ENCODE results near the gene SYT12.

Gene SYT12

DNA sequence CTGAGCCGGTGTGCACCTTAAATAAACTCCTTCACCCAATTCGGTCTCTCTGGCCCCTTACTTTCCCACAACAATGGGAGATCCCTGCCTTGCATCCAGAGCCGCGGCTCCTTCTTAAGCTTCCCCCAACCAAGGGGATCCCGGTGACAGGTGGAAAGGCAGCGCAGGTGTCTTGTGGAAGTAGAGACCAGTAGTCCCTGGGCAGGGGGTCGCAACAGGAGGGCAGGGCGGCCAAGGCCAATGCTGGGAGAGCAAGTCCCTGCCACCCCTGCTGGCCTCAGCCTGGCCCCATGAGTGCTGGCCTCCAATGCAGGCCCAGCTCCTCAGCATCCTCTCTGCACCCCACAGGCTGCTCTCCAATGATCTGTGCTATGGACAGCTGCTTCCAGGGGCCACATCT, 7.9 kb upstream of the SYT12 start:
- TF ChIP-seq, protein P1, sequence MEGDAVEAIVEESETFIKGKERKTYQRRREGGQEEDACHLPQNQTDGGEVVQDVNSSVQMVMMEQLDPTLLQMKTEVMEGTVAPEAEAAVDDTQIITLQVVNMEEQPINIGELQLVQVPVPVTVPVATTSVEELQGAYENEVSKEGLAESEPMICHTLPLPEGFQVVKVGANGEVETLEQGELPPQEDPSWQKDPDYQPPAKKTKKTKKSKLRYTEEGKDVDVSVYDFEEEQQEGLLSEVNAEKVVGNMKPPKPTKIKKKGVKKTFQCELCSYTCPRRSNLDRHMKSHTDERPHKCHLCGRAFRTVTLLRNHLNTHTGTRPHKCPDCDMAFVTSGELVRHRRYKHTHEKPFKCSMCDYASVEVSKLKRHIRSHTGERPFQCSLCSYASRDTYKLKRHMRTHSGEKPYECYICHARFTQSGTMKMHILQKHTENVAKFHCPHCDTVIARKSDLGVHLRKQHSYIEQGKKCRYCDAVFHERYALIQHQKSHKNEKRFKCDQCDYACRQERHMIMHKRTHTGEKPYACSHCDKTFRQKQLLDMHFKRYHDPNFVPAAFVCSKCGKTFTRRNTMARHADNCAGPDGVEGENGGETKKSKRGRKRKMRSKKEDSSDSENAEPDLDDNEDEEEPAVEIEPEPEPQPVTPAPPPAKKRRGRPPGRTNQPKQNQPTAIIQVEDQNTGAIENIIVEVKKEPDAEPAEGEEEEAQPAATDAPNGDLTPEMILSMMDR (conservative IDR thresholded peaks at IDR 0.05; ENCODE audit: low read depth, low read length) = no peak
- H3K4me3 ChIP-seq (IDR thresholded peaks at IDR 0.05; ENCODE audit: insufficient read depth, low read depth, low read length) = no peak overlapping the region
- H2AFZ ChIP-seq (ENCODE audit: low read depth) = no peak overlapping the region
- no peaks in the 10 kb centered on the region for H3K79me2 ChIP-seq (ENCODE audit: insufficient read depth, low read depth)
- H3K9ac ChIP-seq = no peak overlapping the region
- H3K4me2 ChIP-seq = no peak overlapping the region
- H3K36me3 ChIP-seq (ENCODE audit: insufficient read depth) = no peaks in the 10 kb centered on the region
- H3K27me3 ChIP-seq (ENCODE audit: insufficient read depth, low read depth) = no peaks in the 10 kb centered on the region
- H3K4me1 ChIP-seq (ENCODE audit: low read depth, poor library complexity, severe bottlenecking) = no peaks in the 10 kb centered on the region
- no peaks in the 10 kb centered on the region for H4K20me1 ChIP-seq (ENCODE audit: insufficient read depth)
- no peak overlapping the region for H3K27ac ChIP-seq

DNA sequence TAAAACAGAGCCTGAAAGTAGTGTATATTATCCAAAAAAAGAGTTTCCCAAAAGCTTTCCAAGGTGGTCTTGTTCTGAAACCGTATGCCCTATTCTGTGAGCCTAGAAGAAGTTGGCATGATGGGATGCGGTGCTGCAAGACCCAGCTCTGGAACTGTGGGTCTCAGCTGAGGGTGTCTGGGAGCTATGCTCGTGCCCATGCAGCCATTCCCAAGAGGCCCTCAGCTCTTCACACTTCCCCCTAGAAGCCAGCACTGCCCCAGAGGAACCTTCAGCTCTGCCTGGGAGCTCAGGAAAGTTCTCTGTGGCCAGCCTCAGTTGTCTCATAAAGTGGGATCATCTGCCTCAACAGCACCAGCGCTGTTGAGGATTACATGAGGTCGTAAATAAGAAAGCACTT, 6.4 kb upstream of the SYT12 start:
- no peaks in the 10 kb centered on the region for H3K36me3 ChIP-seq (ENCODE audit: insufficient read depth)
- no peak overlapping the region for H3K27ac ChIP-seq
- H3K27me3 ChIP-seq (ENCODE audit: insufficient read depth, low read depth) = peaks cover 3% of the 10 kb centered on the region
- no peaks in the 10 kb centered on the region for H3K79me2 ChIP-seq (ENCODE audit: insufficient read depth, low read depth)
- no peak overlapping the region for H3K9ac ChIP-seq
- TF ChIP-seq, protein P1 (conservative IDR thresholded peaks at IDR 0.05; ENCODE audit: low read depth, low read length) = no peak
- H3K4me2 ChIP-seq = no peak overlapping the region
- no peaks in the 10 kb centered on the region for H3K4me1 ChIP-seq (ENCODE audit: low read depth, poor library complexity, severe bottlenecking)
- no peak overlapping the region for H3K4me3 ChIP-seq (IDR thresholded peaks at IDR 0.05; ENCODE audit: insufficient read depth, low read depth, low read length)
- no peaks in the 10 kb centered on the region for H4K20me1 ChIP-seq (ENCODE audit: insufficient read depth)
- no peak overlapping the region for H2AFZ ChIP-seq (ENCODE audit: low read depth)

DNA sequence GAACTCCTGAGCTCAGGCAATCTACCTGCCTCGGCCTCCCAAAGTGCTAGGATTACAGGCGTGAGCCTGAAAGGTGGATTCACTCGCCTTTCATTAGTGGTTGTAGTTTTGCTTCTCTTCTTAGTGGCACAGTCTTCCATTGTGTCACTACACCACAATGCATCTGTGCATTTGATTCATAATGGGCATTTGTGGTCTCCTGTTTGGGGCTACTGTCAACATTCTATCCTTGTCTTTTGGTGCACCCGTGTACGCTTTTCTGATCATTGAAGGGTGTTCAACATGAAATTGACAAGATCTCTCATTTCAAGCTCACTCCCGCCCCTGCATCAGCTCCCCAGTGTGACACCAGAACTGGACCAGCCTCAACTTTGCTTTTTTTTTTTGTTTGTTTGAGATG, 2.0 kb upstream of the SYT12 start:
- Histone ChIP-seq H3K79me2 (ENCODE audit: insufficient read depth, low read depth) (no peaks in the 10 kb centered on the region), H3K27me3 (ENCODE audit: insufficient read depth, low read depth) (peaks cover 28% of the 10 kb centered on the region), H2AFZ (ENCODE audit: low read depth) (no peak overlapping the region), H3K36me3 (ENCODE audit: insufficient read depth) (no peaks in the 10 kb centered on the region), H3K4me3 (IDR thresholded peaks at IDR 0.05; ENCODE audit: insufficient read depth, low read depth, low read length) (no peak overlapping the region), H3K27ac (no peak overlapping the region), H3K4me1 (ENCODE audit: low read depth, poor library complexity, severe bottlenecking) (peaks cover 21% of the 10 kb centered on the region), H3K4me2 (no peak overlapping the region), H3K9ac (no peak overlapping the region), H4K20me1 (ENCODE audit: insufficient read depth) (no peaks in the 10 kb centered on the region)
- TF ChIP-seq, protein P1 (conservative IDR thresholded peaks at IDR 0.05; ENCODE audit: low read depth, low read length) = no peak

DNA sequence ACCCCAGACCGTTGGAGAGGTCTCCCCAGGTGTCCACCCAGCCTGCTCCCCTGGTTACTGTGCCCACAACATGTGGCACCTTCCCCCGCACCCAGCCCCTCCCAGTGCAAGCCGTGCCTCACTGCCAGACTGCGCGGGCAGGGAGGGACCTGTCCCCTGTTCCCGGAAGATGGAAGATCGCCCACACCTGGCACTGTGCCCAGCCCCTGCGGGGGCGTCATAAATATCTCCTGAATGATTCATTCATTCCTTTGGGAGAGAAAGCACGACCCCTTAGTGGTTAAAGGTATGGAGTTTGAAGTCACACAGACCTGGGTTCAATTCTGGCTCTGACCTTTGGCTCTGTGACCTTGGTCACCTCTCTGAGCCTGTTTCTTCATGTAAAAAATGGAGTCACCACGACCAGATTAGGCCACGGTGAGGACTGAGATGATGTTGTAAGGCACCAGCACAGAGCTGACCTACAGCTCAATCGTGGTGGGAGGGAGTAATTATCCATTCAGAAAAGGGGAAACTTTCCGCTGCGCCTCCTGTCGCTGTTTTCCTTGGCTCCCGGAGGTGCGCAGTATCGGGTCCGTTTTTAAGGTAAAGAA, 497 bp upstream of the SYT12 start:
- Histone ChIP-seq H3K4me3 (IDR thresholded peaks at IDR 0.05; ENCODE audit: insufficient read depth, low read depth, low read length) (no peak overlapping the region), H3K4me1 (ENCODE audit: low read depth, poor library complexity, severe bottlenecking) (peaks cover 21% of the 10 kb centered on the region), H4K20me1 (ENCODE audit: insufficient read depth) (no peaks in the 10 kb centered on the region), H2AFZ (ENCODE audit: low read depth) (no peak overlapping the region), H3K79me2 (ENCODE audit: insufficient read depth, low read depth) (no peaks in the 10 kb centered on the region), H3K27me3 (ENCODE audit: insufficient read depth, low read depth) (peaks cover 30% of the 10 kb centered on the region), H3K4me2 (no peak overlapping the region), H3K36me3 (ENCODE audit: insufficient read depth) (no peaks in the 10 kb centered on the region), H3K9ac (no peak overlapping the region), H3K27ac (no peak overlapping the region)
- TF ChIP-seq, protein P1 (conservative IDR thresholded peaks at IDR 0.05; ENCODE audit: low read depth, low read length) = no peak
